Bone marrow (tissue), 2 donors: ENCODE data around the gene IMPDH1.

Experiments
- DNase-seq, 2 donors: peaks; one replicate each; lab custom pipeline; 2025; lab: John Stamatoyannopoulos, UW

Gene IMPDH1

DNA sequence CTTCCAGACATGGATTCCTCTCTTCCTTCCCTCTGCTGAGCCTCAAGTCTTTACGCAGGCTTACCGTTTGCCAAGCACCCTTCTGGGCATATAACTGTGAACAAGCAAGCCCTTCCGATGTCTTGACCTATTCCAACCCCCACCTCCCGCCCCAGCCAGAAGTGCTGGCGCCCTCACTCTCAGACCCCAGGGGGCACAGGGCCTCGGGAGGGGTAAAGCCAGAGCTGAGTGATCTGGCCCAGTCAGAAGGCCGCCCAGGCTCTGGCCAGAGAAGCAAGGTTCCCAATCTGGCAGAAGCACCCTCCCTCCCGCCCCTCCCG lies 49.5 kb downstream of the IMPDH1 start:
- DNase-seq: no peak

DNA sequence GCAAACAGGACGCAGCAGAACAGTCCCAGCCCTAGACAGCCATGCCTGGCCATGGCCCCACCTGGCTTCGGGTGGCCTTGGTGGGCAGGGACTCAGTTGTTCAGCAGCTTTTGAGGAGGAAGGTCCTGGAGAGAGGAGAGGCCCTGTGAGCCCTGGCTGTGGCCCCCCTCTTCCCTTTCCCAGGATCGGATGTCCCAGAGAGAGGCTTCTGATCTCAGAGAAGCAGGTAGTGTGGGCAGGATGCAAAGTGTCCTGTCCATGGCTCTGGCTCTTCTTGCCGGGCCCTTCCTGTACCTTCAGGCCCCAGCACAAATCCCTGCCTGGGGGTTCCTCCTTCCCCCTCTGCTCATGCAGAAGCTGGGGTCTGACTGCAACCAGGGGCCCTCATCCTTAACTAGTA lies 49.8 kb downstream of the IMPDH1 start:
- no peak for DNase-seq

DNA sequence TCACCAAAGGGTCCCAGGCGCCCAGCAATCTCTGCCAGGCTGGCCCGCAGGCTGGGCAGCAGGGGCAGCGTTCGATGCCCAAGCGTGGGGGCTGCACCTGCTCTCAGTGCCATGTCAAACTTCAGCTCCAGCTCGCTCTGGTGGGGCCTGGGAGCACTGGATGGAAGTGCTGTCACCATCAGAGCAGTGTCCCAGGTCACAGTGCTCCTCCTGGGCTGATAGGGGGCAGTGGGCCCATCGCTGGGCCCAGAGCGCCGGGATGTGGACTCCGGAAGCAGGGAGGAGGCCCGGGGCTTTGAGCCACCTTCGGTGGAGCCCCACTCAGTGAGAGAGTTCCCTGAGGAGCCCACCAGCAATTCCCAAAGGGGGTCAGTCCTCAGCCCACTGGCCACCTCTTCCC lies 50.4 kb downstream of the IMPDH1 start:
- no peak for DNase-seq

DNA sequence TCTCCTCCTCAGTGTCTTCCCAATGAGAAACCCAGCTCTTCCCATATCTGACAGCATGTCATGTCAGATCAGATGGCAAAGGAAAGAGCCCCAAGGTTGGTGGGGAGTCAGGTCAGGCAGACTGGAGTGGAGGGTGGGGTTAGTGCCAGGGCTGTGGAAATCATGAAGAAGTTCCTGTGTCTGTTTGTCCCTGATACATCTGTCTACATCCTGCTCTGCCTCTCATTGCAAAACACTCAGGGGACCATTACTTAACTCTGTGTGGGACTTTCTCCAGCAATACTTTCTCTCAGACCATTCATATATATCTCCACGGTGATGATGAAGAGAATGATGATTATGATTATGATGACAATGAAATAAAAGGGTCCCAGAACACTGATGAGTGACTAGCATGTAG lies 51.5 kb downstream of the IMPDH1 start:
- DNase-seq: no peak

DNA sequence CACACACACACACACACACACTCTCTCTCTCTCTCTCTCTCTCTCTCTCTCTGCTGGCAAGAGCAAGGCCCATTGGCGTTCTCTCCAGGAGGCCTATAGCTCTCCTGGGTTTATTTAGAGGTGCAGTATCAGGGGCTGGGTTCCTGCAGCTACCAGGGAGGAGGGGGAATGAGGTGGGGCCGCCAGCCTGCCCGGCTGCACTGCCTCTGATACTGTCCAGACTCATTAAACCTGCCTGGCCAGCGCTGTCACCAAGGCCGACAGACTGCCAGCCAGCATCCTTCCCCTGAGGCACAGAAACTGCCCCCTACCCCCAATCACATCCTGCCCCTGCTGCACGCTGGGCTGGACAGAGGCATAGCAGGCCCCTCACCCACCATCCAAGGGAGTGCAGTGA lies 52.6 kb downstream of the IMPDH1 start:
- DNase-seq: no peak

DNA sequence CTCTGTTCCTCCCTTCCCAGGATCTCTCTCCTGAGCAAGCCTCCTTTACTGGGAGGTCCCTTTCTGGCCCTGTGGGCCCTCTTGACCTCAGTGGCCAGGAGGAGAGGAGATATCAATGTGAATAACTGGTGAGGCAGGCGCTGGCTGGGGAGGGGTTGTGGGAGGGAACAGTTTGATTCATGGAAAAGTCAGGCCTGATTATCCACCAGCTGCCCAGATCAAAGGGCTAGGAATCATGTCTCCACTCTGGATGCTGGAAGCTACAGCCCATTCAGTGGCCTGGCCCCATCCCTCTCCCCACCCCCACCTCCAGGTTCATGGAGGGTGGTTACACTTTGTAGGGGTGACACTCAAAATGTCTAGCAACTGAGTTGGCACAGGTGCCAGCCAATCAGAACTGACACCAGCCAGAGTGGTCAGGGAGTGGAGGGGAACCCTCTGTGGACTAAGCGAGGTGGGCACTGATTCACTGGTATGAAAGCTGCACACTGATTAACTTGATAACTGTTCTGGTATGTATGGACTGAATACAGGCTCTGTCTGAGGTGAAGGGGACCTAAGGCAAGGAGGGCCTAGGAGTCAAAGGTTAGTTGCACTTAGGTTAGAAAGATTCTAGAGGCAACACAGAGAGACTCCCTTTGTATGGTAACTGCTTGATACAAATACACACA lies 53.1 kb downstream of the IMPDH1 start:
- no peak for DNase-seq

DNA sequence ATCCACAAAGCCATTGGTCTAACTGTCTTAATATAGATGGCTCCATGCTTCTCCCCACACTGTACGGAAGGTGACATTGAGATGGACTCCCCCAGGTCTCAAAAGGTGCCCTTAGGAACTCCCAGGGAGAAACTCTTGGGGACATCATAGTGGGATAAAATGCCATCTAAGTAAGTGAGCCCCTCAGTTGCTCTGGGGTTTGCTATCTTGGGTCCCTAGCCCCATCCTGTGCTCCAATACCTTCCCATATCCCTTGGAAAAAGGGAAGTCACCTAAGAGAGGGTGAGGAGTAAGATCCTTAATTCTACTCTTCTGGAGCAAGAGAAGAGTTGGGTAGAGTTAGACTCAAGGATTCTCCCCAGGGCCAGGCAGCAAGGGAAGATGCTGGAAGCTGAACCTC lies 56.2 kb downstream of the IMPDH1 start:
- no peak for DNase-seq

DNA sequence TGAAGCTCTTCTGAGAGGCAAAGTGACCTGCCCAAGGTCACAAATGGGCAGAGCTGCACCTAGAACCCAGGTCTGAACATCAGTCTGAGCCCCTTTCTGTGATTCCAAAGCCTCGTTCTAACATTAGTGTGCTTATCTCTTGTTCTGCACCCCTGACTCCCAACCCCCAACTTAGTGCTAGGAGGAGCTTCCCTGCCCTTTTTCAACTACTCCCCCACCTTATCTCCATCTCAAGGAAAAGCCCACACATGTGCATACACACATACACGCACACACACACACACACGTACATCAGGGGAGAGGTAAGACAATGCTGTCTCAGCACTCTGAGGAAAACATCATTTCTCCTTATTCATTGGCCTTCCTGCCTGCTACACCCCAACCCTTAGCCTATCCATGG lies 56.6 kb downstream of the IMPDH1 start:
- no peak for DNase-seq

DNA sequence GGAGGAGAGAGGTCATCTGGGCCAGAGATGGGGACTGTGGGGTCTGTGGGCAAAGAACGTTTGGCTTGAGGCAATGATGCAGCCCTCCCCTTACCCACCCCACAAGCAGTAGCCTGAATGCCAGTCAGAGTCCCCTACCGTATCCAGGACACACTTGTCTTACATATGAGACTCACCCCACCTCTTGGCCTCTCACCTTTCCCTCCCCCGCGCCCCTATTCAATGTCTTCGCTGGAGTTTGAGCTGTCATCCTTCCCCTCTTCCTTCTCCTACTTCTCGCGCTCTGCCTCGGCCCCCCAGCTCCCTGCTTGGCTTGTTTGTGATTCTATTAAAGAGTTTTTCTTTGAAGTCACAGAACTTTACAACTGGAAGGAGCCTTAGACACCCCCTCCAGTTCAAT lies 57.1 kb downstream of the IMPDH1 start:
- no peak for DNase-seq

DNA sequence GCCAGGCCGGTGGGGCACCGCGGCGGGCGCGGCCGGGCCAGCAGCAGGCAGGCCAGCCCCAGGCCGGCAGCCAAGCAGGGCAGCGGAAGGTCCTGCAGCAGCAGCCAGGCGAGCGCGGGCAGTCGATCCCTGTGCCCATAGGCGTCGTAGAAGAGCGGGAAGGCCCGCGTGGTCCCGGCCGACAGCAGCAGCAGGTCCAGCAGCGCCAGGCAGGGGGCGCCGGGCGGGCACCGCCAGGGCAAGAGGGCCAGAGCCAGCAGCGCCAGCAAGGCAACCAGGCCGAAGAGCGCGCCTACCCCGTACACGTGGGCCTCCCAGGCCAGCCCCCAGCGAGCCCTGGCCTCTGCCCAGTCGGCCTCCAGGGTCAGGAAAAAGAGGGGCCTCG lies 57.6 kb downstream of the IMPDH1 start:
- DNase-seq: no peak

DNA sequence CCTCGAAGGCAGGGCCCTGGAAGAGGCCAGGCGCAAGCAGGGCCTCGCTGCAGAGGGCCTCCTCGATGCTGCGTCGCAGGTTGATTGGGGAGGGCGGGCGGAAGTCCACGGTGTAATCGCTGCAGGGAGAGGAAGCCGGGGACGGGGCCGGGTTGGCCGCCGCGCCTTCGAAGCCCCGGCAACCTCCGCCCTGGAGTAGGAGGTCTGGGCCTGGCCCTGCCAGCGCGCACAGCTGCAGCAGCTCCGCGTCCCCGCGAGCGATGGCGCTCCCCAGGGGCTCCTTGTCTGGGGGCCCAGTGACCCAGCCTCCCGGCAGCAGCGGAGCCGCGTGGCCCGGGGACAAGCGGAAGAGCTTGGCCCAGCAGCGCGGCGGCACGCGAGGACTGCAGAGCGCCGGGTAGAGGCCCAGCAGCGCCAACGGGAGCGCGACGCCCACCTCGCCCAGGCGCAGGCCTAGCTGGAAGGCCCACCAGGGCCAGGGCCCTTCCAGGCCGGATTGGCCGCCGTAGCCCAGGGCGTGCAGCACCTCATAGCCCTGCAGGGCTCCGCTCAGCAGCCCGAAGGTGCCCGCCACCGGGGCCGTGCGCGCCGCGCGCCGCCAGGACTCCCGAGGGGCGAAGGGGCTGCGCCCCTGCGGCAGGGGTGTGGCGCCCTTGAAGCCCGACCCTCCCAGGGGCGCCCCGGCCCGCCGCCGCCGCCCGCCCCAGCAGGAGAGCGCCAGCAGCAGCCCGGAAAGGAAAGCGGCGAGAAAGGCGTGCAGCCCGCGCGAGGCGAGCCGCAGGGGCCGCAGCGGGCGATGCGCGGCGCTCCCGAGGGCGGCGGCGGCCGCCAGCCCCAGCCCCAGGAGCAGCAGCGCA lies 58.3 kb downstream of the IMPDH1 start:
- no peak for DNase-seq

DNA sequence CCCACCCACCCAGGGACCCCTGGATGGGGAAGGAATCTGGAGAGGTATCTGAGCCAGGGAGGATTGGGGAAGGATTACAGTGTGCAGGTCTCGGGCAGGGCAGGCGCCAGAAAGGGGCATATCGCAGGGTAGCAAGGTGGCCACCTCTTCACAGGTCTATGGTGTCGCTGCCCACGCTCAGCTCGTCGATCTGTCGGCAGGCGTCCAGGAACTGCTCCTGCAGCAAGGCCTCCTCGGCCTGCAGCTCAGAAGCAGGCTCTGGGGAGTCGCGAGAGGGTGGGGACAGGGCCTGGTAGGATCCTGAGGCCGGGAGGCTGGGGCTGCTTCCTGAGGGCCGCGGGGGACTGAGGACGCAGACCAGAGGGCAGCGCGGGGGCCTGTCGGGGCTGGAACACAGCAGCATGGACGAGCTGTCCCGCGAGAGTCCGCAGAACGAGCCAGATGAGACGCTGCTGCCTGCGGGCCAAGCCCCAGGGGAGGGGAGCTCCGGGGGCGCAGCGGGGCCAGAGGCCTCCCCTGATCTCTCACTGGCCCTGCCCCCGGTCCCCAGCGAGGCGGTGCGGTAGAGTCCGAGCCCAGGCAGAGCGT lies 59.0 kb downstream of the IMPDH1 start:
- DNase-seq: no peak

DNA sequence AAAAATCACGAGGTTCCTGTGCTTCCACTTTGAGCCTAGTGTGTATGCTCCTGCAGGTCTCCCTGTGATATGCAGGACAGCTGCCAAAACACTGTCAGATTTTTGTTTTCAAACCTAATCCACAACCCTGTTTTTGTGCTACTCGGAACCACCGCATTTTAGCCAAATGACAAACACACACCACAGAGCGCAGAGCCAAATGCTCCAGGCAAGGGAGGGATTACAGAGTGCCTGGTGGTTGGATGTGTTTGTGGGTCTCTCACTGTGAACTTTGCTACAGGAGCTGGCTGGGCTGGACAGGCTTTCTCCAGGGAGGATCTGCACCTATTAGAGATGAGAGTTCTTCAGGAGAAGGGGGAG lies 60.3 kb downstream of the IMPDH1 start:
- no peak for DNase-seq

DNA sequence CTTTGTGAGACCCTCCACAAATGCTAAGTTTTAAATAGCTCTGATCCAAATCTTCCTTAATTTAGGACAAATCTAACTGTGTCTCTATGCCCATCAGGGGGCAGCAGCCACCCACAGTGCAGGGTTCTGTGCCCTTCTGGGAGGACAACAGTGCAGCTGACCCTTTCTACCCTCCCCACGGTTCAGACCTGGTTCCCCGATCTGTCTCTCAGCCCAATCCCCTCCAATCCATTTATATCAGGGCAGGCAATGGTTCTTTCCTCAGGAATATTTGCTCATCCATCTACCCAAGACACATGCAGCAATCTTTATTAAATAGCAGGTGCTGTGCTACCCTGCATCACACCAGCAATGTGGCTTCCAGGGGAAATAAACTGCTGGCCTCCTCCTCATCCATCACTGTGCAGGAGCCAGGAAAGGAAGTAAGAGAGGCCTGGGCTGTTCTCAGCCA lies 62.1 kb downstream of the IMPDH1 start:
- peak in 1 of 2 donors; percentile 37 for DNase-seq

DNA sequence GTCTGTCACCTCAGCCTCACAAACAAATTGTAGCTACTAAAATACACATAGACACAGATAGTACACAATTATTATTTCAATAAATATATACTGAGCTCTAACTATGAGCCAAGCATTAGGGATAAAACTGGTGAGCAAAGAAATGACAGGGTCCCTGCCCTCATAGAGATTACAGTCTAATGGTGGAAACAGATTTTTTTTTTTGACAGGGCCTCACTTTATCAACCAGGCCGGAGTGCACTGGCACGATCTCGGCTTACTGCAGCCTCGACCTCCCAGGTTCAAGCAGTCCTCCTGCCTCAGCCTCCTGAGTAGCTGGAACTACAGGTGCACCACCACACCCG lies 65.4 kb downstream of the IMPDH1 start:
- no peak for DNase-seq

DNA sequence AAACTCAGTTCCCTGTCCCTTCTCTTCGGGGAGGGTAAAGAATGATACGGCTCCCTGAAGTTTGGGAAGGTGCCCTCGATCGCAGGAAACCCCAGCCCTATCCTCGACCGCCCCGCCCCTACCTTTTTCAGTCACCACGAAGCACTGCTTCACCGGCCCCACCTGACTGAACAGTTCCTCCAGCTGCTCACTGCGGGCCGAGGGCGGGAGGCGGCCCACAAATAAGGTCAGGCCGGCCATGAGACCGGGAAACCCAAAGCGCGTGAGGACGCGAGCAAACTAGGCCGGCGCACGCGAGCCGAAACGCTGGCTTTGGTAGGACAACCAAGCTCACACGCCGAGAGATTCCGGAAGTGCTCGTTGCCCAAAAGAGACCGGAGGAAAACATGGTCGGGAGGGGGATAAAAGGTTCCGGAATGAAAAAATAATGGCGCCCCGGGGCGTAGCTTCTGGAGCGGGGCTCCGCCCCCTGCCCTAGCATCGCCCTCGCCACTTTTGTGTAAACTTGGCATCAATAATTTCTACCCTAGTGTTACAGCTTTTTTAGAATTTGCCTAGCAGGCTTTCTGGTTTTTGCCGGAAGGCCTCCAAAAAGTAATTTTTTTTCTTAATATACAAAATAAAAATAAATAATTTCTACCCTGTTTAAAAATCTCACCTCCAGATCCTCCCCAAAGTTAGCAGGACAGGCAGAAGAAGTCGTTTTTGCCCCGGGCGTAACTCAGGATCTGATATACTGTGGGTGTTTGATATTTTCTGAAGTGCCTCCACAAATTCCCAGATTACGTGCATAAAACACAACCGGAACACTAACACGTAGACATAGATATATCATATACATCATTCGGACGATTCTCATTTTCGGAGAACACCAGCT lies 66.0 kb downstream of the IMPDH1 start, which contains the start of gene RBM28:
TSS of gene RBM28 (minus strand) at position 355 of the 877 bp plus-strand sequence. CDS start at position 240, 115 bp downstream.
- DNase-seq: peak; percentile 63 to 86
